GM10847 (cell line): Measurements from ENCODE around the gene DYNC1LI2.

Source experiments
- POLR2A ChIP-seq: IDR thresholded peaks from 2 replicates; pipeline ENCODE4 v1.6.1; 2011; ENCODE audit not compliant: insufficient read length; ENCODE audit errors: extremely low read depth

The DYNC1LI2 gene

GRCh38 chr16:66741950-66742808 is 9.2 kb downstream of the DYNC1LI2 start:
- no peak for TF ChIP-seq POLR2A

GRCh38 chr16:66741169-66741900 is 10.1 kb downstream of the DYNC1LI2 start:
- TF ChIP-seq POLR2A: no peak

- TF ChIP-seq POLR2A: no peak
These were observed 10.9 kb downstream of the DYNC1LI2 start for GRCh38 chr16:66740533-66740932.

GRCh38 chr16:66740010-66740409 is 11.4 kb downstream of the DYNC1LI2 start:
- TF ChIP-seq POLR2A: no peak

- no peak for TF ChIP-seq POLR2A
These were observed 15.5 kb downstream of the DYNC1LI2 start for GRCh38 chr16:66735891-66736290.

GRCh38 chr16:66731101-66731500 is 20.3 kb downstream of the DYNC1LI2 start:
- TF ChIP-seq POLR2A: no peak

GRCh38 chr16:66728804-66729203 is 22.6 kb downstream of the DYNC1LI2 start:
- TF ChIP-seq POLR2A: no peak

GRCh38 chr16:66728117-66728787 is 23.2 kb downstream of the DYNC1LI2 start:
- no peak for TF ChIP-seq POLR2A

- no peak for TF ChIP-seq POLR2A
These were observed 30.6 kb downstream of the DYNC1LI2 start for GRCh38 chr16:66720766-66721165.

- TF ChIP-seq POLR2A: no peak
These were observed 32.2 kb downstream of the DYNC1LI2 start for GRCh38 chr16:66719246-66719645.

GRCh38 chr16:66717776-66718175 is 33.6 kb downstream of the DYNC1LI2 start:
- no peak for TF ChIP-seq POLR2A

- no peak for TF ChIP-seq POLR2A
These were observed 34.2 kb downstream of the DYNC1LI2 start for GRCh38 chr16:66717112-66717675.

GRCh38 chr16:66714654-66715307 is 36.6 kb downstream of the DYNC1LI2 start:
- TF ChIP-seq POLR2A: no peak

- no peak for TF ChIP-seq POLR2A
These were observed 37.3 kb downstream of the DYNC1LI2 start for GRCh38 chr16:66714062-66714461.

- no peak for TF ChIP-seq POLR2A
These were observed 38.3 kb downstream of the DYNC1LI2 start for GRCh38 chr16:66713076-66713475.
